ENCODE data around the gene FGG. TPM values are rescaled to one million over a fixed set of nuclear protein-coding genes. Genes with fewer than 3 reads are reported as not detected.

The FGG gene
- total and polyA plus RNA-seq, 2 of the 13 experiments (the other 11 are each of a cell fraction or from before 2014, with no cell fraction given) = 1,037 to 2,423 TPM

DNA sequence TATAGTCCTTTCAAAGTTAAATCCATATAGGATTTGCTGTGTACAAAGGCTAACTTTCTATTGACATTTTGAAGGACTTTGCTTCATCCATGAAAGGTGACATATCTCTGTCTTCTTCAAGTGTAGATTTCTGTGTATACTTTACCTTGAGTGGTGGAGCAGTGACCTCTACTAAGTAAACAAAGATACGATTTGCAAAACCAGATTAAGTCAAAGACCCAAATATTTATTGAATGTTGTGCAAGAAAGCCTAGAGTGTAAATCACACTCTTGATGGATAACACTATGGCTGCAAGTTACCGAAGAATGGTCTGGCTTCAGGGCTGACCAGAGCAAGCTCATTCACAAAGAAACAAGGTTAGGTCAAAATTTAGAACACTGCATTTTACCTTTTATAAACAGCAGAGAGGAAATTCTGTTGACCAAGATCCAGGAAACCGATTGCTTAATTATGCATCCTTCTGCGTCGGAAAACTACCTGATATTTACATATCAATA, 5.4 kb upstream of the FGG start (continued):
- TF ChIP-seq ARHGAP35 (CRISPR knock-in tag; IDR thresholded peaks at IDR 0.05; ENCODE audit: borderline replicate concordance) (no peak), KLF12 (CRISPR knock-in tag; IDR thresholded peaks at IDR 0.05; ENCODE audit: borderline replicate concordance) (no peak), SOX6 (IDR thresholded peaks at IDR 0.05) (no peak), SOX6 (CRISPR knock-in tag; IDR thresholded peaks at IDR 0.05) (peak; percentile 99), CAMTA2 (CRISPR knock-in tag; IDR thresholded peaks at IDR 0.05; ENCODE audit: borderline replicate concordance) (no peak)
- TF ChIP-seq, protein P1, sequence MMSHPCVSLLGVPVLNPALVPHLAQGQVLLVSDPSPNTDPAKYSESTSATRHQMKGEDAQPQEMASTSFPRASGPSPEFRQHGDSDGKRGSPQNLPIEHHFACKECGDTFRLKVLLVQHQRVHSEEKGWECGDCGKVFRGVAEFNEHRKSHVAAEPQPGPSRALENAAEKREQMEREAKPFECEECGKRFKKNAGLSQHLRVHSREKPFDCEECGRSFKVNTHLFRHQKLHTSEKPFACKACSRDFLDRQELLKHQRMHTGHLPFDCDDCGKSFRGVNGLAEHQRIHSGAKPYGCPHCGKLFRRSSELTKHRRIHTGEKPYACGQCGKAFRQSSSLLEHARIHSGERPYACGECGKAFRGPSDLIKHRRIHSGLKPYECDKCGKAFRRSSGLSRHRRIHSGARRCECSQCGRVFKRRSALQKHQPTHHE (CRISPR knock-in tag; IDR thresholded peaks at IDR 0.05; ENCODE audit: borderline replicate concordance) = no peak
- TF ChIP-seq, protein P2, sequence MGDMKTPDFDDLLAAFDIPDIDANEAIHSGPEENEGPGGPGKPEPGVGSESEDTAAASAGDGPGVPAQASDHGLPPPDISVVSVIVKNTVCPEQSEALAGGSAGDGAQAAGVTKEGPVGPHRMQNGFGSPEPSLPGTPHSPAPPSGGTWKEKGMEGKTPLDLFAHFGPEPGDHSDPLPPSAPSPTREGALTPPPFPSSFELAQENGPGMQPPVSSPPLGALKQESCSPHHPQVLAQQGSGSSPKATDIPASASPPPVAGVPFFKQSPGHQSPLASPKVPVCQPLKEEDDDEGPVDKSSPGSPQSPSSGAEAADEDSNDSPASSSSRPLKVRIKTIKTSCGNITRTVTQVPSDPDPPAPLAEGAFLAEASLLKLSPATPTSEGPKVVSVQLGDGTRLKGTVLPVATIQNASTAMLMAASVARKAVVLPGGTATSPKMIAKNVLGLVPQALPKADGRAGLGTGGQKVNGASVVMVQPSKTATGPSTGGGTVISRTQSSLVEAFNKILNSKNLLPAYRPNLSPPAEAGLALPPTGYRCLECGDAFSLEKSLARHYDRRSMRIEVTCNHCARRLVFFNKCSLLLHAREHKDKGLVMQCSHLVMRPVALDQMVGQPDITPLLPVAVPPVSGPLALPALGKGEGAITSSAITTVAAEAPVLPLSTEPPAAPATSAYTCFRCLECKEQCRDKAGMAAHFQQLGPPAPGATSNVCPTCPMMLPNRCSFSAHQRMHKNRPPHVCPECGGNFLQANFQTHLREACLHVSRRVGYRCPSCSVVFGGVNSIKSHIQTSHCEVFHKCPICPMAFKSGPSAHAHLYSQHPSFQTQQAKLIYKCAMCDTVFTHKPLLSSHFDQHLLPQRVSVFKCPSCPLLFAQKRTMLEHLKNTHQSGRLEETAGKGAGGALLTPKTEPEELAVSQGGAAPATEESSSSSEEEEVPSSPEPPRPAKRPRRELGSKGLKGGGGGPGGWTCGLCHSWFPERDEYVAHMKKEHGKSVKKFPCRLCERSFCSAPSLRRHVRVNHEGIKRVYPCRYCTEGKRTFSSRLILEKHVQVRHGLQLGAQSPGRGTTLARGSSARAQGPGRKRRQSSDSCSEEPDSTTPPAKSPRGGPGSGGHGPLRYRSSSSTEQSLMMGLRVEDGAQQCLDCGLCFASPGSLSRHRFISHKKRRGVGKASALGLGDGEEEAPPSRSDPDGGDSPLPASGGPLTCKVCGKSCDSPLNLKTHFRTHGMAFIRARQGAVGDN (CRISPR knock-in tag; IDR thresholded peaks at IDR 0.05) = no peak

All from HepG2 (cell line).